ENCODE measurements around the gene ASB5.

- TF ChIP-seq CTCF (optimal IDR thresholded peaks at IDR 0.05 in 1 of 3, IDR thresholded peaks at IDR 0.05 in 1 of 3, conservative IDR thresholded peaks at IDR 0.05 in 1 of 3; ENCODE audit: extremely low read depth in 1 of 3, insufficient read depth in 2 of 3, low read length in 3 of 3) (no peak), EZH2 (IDR thresholded peaks at IDR 0.05; ENCODE audit: low read length) (no peak)
Measured at GRCh38 chr4:176289561-176289960, 20.5 kb upstream of the ASB5 start.

All from keratinocyte (primary cell).